DND-41 (cell line): ENCODE data around the gene LARP1B.

Experiments
- CTCF ChIP-seq: IDR thresholded peaks from 2 replicates; pipeline ENCODE4 v1.5.1; 2012; ENCODE audit warnings: borderline replicate concordance, low read length, moderate library complexity, mild to moderate bottlenecking; ENCODE audit not compliant: poor library complexity, severe bottlenecking; ENCODE audit errors: extremely low read depth
- EZH2 ChIP-seq: IDR thresholded peaks from 3 replicates; pipeline ENCODE4 v1.6.1; 2012; ENCODE audit warnings: borderline replicate concordance, low read depth, mild to moderate bottlenecking, moderate library complexity, low read length, inconsistent platforms; ENCODE audit not compliant: severe bottlenecking

GRCh38 chr4:128241019-128241418, 179.9 kb downstream of the LARP1B start:
- TF ChIP-seq CTCF, result no peak
- TF ChIP-seq EZH2, result no peak
